ENCODE data around the gene LRRC8C. TPM values are rescaled to one million over a fixed set of nuclear protein-coding genes. Genes with fewer than 3 reads are reported as not detected.

LRRC8C gene
- total RNA-seq, 1 donor from 2014 or later = 4.6 TPM

- TF ChIP-seq, protein P1, sequence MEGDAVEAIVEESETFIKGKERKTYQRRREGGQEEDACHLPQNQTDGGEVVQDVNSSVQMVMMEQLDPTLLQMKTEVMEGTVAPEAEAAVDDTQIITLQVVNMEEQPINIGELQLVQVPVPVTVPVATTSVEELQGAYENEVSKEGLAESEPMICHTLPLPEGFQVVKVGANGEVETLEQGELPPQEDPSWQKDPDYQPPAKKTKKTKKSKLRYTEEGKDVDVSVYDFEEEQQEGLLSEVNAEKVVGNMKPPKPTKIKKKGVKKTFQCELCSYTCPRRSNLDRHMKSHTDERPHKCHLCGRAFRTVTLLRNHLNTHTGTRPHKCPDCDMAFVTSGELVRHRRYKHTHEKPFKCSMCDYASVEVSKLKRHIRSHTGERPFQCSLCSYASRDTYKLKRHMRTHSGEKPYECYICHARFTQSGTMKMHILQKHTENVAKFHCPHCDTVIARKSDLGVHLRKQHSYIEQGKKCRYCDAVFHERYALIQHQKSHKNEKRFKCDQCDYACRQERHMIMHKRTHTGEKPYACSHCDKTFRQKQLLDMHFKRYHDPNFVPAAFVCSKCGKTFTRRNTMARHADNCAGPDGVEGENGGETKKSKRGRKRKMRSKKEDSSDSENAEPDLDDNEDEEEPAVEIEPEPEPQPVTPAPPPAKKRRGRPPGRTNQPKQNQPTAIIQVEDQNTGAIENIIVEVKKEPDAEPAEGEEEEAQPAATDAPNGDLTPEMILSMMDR (conservative IDR thresholded peaks at IDR 0.05) = no peak
- no peak for DNase-seq (ENCODE audit: low read depth, low spot score)
- Mint-ChIP-seq H3K27ac (ENCODE audit: unreplicated experiment) (no peak overlapping the region), H3K4me1 (no peaks in the 10 kb centered on the region), H3K36me3 (ENCODE audit: low read depth) (no peaks in the 10 kb centered on the region), H3K9me3 (no peaks in the 10 kb centered on the region), H3K27me3 (ENCODE audit: low read depth) (no peaks in the 10 kb centered on the region), H3K4me3 (no peak overlapping the region)
These were observed 101.5 kb downstream of the LRRC8C start for GRCh38 chr1:89734442-89734841.

DNA sequence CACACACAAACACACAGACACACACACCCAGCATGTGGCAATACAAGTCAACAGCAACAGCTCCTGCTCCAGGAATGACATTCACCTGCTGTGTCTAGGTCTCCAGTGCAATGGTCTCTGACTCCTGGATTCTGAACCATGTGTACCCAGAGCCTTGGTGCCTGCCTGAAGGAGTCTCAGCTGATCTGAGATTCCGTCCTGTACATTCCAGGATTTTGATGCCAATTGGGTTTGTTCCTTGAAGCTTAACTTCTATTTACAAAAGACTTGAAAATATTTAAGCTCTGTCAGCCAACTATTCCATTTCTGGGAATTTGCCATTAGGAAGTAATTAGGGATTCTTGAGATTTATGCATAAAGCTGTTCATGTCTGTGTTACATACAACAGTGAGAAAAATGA, 102.6 kb downstream of the LRRC8C start:
- H3K27ac Mint-ChIP-seq (ENCODE audit: unreplicated experiment) = no peak overlapping the region
- no peak overlapping the region for H3K4me3 Mint-ChIP-seq
- no peaks in the 10 kb centered on the region for H3K9me3 Mint-ChIP-seq
- no peak for DNase-seq (ENCODE audit: low read depth, low spot score)
- H3K36me3 Mint-ChIP-seq (ENCODE audit: low read depth) = no peaks in the 10 kb centered on the region
- H3K27me3 Mint-ChIP-seq (ENCODE audit: low read depth) = no peaks in the 10 kb centered on the region
- TF ChIP-seq, protein P1 (conservative IDR thresholded peaks at IDR 0.05) = no peak
- no peaks in the 10 kb centered on the region for H3K4me1 Mint-ChIP-seq

DNA sequence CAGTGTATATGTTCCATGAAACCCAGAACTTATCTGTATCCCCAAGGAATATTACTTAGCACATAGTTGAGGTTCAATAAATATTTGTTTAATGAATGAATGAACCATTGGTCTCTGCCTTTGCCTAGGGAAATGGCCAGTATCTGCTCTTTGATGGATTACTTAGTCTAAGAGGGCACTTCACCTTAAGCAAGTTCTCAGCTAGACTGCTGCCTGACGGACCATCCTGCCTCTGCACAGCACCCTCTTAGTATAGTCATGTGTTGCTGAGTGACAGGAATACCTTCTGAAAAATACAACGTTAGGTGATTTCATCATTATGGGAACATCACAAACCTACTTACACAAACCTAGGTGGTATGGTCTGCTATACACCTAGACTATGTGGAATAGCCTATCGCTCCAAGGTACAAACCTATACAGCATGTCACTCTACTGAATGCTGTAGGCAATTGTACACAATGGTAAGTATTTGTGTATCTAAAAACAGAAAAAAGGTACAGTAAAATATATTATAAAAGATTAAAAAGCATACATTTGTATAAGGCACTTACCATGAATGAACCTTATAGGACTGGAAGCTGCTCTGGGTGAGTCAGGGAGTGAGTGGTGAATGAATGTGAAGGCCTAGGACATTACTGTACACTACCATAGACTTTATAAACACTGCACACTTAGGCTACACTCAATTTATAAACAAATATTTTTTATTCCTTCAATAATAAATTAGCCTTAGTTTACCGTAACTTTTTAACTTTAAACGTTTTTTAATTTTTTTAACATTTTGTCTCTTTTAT, 104.2 kb downstream of the LRRC8C start:
- H3K4me1 Mint-ChIP-seq = no peaks in the 10 kb centered on the region
- H3K27me3 Mint-ChIP-seq (ENCODE audit: low read depth) = no peaks in the 10 kb centered on the region
- no peaks in the 10 kb centered on the region for H3K9me3 Mint-ChIP-seq
- DNase-seq (ENCODE audit: low read depth, low spot score) = no peak
- H3K4me3 Mint-ChIP-seq = no peak overlapping the region
- no peak overlapping the region for H3K27ac Mint-ChIP-seq (ENCODE audit: unreplicated experiment)
- TF ChIP-seq, protein P1 (conservative IDR thresholded peaks at IDR 0.05) = no peak
- no peaks in the 10 kb centered on the region for H3K36me3 Mint-ChIP-seq (ENCODE audit: low read depth)

GRCh38 chr1:89737985-89738510, 105.1 kb downstream of the LRRC8C start:
- H3K4me1 Mint-ChIP-seq = no peaks in the 10 kb centered on the region
- H3K27me3 Mint-ChIP-seq (ENCODE audit: low read depth) = no peaks in the 10 kb centered on the region
- no peak overlapping the region for H3K4me3 Mint-ChIP-seq
- H3K9me3 Mint-ChIP-seq = no peaks in the 10 kb centered on the region
- no peak for DNase-seq (ENCODE audit: low read depth, low spot score)
- H3K27ac Mint-ChIP-seq (ENCODE audit: unreplicated experiment) = no peak overlapping the region
- H3K36me3 Mint-ChIP-seq (ENCODE audit: low read depth) = no peaks in the 10 kb centered on the region
- TF ChIP-seq, protein P1 (conservative IDR thresholded peaks at IDR 0.05) = no peak

DNA sequence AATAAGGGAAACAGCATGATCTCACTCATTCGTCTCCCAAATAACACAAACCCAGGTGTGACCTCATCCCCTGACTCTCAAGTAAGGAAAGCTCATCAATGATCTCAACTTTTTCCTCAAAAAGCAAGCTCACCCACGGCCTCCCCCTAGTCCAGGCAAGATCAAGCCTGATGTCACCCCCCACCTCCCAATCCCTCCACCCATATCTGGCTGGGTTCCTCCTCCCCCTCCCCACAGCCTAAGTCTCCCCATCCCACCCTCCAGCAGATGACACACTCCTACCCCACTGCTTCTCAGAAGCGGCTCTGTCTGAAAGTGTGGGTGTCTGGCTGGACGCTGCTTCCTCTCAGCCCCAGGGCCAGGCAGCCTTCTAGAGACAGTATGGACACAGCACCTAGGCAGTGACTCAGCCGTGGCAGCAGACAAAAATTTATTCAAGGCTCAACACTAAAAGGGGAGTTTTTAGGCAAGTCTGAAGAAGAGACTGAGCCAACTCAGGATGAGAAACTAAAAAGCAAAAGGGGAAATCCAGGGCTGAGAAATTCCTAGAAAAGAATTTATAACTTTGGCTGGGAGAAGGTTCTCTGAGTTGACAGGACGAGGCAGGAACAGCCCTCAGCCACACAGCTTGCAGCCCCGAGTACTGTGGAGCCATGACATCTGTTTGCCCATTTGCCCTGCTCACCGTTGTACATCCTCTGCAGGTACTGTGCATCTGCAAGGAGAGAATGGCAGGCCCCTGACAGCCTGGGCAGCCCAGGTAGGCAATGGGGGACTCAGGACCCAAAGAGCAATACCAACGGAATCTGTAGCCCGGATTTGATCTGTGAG, 106.3 kb downstream of the LRRC8C start:
- Mint-ChIP-seq H3K27ac (ENCODE audit: unreplicated experiment) (no peak overlapping the region), H3K9me3 (no peaks in the 10 kb centered on the region), H3K4me3 (no peak overlapping the region), H3K27me3 (ENCODE audit: low read depth) (peaks cover 2% of the 10 kb centered on the region), H3K4me1 (no peaks in the 10 kb centered on the region), H3K36me3 (ENCODE audit: low read depth) (no peaks in the 10 kb centered on the region)
- TF ChIP-seq, protein P1 (conservative IDR thresholded peaks at IDR 0.05) = no peak
- DNase-seq (ENCODE audit: low read depth, low spot score) = no peak
